ENCODE data around the gene RNF217.

Gene RNF217

GRCh38 chr6:124973780-124974179, 11.5 kb downstream of the RNF217 start:
- TF ChIP-seq EZH2phosphoT487 (IDR thresholded peaks at IDR 0.05; ENCODE audit: borderline replicate concordance): no peak
- TF ChIP-seq, protein P1, sequence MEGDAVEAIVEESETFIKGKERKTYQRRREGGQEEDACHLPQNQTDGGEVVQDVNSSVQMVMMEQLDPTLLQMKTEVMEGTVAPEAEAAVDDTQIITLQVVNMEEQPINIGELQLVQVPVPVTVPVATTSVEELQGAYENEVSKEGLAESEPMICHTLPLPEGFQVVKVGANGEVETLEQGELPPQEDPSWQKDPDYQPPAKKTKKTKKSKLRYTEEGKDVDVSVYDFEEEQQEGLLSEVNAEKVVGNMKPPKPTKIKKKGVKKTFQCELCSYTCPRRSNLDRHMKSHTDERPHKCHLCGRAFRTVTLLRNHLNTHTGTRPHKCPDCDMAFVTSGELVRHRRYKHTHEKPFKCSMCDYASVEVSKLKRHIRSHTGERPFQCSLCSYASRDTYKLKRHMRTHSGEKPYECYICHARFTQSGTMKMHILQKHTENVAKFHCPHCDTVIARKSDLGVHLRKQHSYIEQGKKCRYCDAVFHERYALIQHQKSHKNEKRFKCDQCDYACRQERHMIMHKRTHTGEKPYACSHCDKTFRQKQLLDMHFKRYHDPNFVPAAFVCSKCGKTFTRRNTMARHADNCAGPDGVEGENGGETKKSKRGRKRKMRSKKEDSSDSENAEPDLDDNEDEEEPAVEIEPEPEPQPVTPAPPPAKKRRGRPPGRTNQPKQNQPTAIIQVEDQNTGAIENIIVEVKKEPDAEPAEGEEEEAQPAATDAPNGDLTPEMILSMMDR (conservative IDR thresholded peaks at IDR 0.05; ENCODE audit: low read length): no peak
- Histone ChIP-seq H4K20me1 (ENCODE audit: insufficient read depth, low read length, poor library complexity, severe bottlenecking) (no peaks in the 10 kb centered on the region), H3K4me3 (ENCODE audit: low read length, poor library complexity, severe bottlenecking) (no peak overlapping the region), H2AFZ (ENCODE audit: low read length) (no peak overlapping the region), H3K4me2 (ENCODE audit: low read depth, low read length, poor library complexity, severe bottlenecking) (no peak overlapping the region), H3K9me3 (ENCODE audit: insufficient read depth, low read depth, low read length) (peaks cover 2% of the 10 kb centered on the region; the same call in 1 of the 2 replicates), H3K9me2 (replicated peaks; ENCODE audit: low read depth, low read length) (no peaks in the 10 kb centered on the region), H3F3A (ENCODE audit: low read depth) (no peaks in the 10 kb centered on the region), H3K4me1 (ENCODE audit: insufficient read depth, low read length, poor library complexity, severe bottlenecking) (no peaks in the 10 kb centered on the region), H3K27me3 (ENCODE audit: insufficient read depth, low read length, poor library complexity, severe bottlenecking) (no peaks in the 10 kb centered on the region), H3K79me2 (ENCODE audit: insufficient read depth, low read length) (no peaks in the 10 kb centered on the region), H3K36me3 (ENCODE audit: insufficient read depth, low read length) (no peaks in the 10 kb centered on the region), H3K9ac (ENCODE audit: low read depth, low read length, poor library complexity, severe bottlenecking) (no peak overlapping the region)

DNA sequence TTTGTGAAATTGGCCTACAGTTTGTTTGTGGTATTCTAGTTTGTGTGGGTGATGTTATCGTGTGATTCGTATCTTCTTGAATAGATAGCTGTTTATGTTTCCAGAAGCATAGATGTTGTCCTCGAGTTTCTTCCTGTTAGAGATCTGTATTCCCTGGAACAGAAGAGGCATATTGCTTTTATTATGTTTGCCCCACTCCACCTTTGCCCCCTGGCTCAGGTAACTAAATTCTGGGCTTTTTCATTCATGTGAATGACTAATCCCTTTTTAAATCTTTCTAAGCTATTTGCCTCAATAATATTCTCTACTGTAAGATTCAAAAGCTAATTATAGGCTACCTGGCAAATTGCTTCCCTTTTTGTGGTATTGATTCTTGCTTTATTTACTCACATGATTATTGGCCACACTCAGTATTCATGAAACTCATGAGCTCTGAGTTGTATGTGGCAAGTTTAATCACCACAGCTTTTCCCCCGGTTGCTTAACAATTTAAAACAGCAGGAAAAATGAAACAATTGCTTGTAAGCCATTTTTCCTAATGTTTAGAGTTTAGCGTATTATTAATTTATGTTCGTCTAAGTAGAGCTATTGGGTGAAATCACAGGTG, 12.6 kb downstream of the RNF217 start:
- no peak overlapping the region for H3K4me2 ChIP-seq (ENCODE audit: low read depth, low read length, poor library complexity, severe bottlenecking)
- H3K79me2 ChIP-seq (ENCODE audit: insufficient read depth, low read length): no peaks in the 10 kb centered on the region
- H3K9ac ChIP-seq (ENCODE audit: low read depth, low read length, poor library complexity, severe bottlenecking): no peak overlapping the region
- peaks cover 2% of the 10 kb centered on the region; the same call in 1 of the 2 replicates for H3K9me3 ChIP-seq (ENCODE audit: insufficient read depth, low read depth, low read length)
- H3K9me2 ChIP-seq (replicated peaks; ENCODE audit: low read depth, low read length): no peaks in the 10 kb centered on the region
- no peaks in the 10 kb centered on the region for H3K4me1 ChIP-seq (ENCODE audit: insufficient read depth, low read length, poor library complexity, severe bottlenecking)
- no peaks in the 10 kb centered on the region for H3K36me3 ChIP-seq (ENCODE audit: insufficient read depth, low read length)
- TF ChIP-seq, protein P1 (conservative IDR thresholded peaks at IDR 0.05; ENCODE audit: low read length): no peak
- TF ChIP-seq EZH2phosphoT487 (IDR thresholded peaks at IDR 0.05; ENCODE audit: borderline replicate concordance): no peak
- H2AFZ ChIP-seq (ENCODE audit: low read length): no peak overlapping the region
- H3F3A ChIP-seq (ENCODE audit: low read depth): no peaks in the 10 kb centered on the region
- no peak overlapping the region for H3K4me3 ChIP-seq (ENCODE audit: low read length, poor library complexity, severe bottlenecking)
- no peaks in the 10 kb centered on the region for H4K20me1 ChIP-seq (ENCODE audit: insufficient read depth, low read length, poor library complexity, severe bottlenecking)
- no peaks in the 10 kb centered on the region for H3K27me3 ChIP-seq (ENCODE audit: insufficient read depth, low read length, poor library complexity, severe bottlenecking)

GRCh38 chr6:124977067-124977908, 15.1 kb downstream of the RNF217 start:
- Histone ChIP-seq H3K27me3 (ENCODE audit: insufficient read depth, low read length, poor library complexity, severe bottlenecking) (no peaks in the 10 kb centered on the region), H3F3A (ENCODE audit: low read depth) (no peaks in the 10 kb centered on the region), H3K36me3 (ENCODE audit: insufficient read depth, low read length) (no peaks in the 10 kb centered on the region), H3K79me2 (ENCODE audit: insufficient read depth, low read length) (no peaks in the 10 kb centered on the region), H2AFZ (ENCODE audit: low read length) (no peak overlapping the region), H3K9me2 (replicated peaks; ENCODE audit: low read depth, low read length) (no peaks in the 10 kb centered on the region), H4K20me1 (ENCODE audit: insufficient read depth, low read length, poor library complexity, severe bottlenecking) (no peaks in the 10 kb centered on the region), H3K4me1 (ENCODE audit: insufficient read depth, low read length, poor library complexity, severe bottlenecking) (no peaks in the 10 kb centered on the region), H3K9ac (ENCODE audit: low read depth, low read length, poor library complexity, severe bottlenecking) (no peak overlapping the region), H3K4me2 (ENCODE audit: low read depth, low read length, poor library complexity, severe bottlenecking) (no peak overlapping the region), H3K4me3 (ENCODE audit: low read length, poor library complexity, severe bottlenecking) (no peak overlapping the region), H3K9me3 (ENCODE audit: insufficient read depth, low read depth, low read length) (peaks cover 2% of the 10 kb centered on the region; the same call in 1 of the 2 replicates)
- TF ChIP-seq, protein P1 (conservative IDR thresholded peaks at IDR 0.05; ENCODE audit: low read length): no peak
- TF ChIP-seq EZH2phosphoT487 (IDR thresholded peaks at IDR 0.05; ENCODE audit: borderline replicate concordance): no peak

Measured in Loucy (cell line).